Lung (tissue), 12 donors: ENCODE measurements around the gene FOXI2. TPM values are rescaled to one million over a fixed set of nuclear protein-coding genes. Genes with fewer than 3 reads are reported as not detected.

Experiments used
- ATAC-seq: fragments of 200-7000 bp; cut with Tn5 transposase; one replicate; pipeline ENCODE4 v1.9.1; 2020; ENCODE audit warnings: moderate number of reproducible peaks; ENCODE audit not compliant: insufficient read depth, low FRiP score
- DNase-seq, 3 donors: peaks; one replicate each; pipeline ENCODE4 v3.0.0-alpha.2; 2013 to 2017
- H3K27ac ChIP-seq, 2 donors: one replicate each; pipeline ENCODE4 v1.5.1; 2013; ENCODE audit warnings: mild to moderate bottlenecking in 2 of 2, moderate library complexity in 2 of 2, control low read depth in 1 of 2, inconsistent platforms in 1 of 2, low read depth in 1 of 2, low read length in 1 of 2
- H3K27me3 ChIP-seq, 3 donors: one replicate each; pipeline ENCODE4 v1.5.1; 2013; ENCODE audit warnings: low read length in 2 of 3; ENCODE audit not compliant: control insufficient read depth in 3 of 3, insufficient read depth in 3 of 3
- H3K36me3 ChIP-seq, 4 donors: one replicate each; pipeline ENCODE4 v1.5.1; 2013; ENCODE audit warnings: low read length in 4 of 4, mild to moderate bottlenecking in 1 of 4, moderate library complexity in 1 of 4; ENCODE audit not compliant: control insufficient read depth in 4 of 4, insufficient read depth in 4 of 4
- H3K4me1 ChIP-seq, 5 donors: one replicate each; pipeline ENCODE4 v1.5.1; 2013; ENCODE audit warnings: low read length in 5 of 5, mild to moderate bottlenecking in 2 of 5, moderate library complexity in 1 of 5; ENCODE audit not compliant: control insufficient read depth in 5 of 5, insufficient read depth in 5 of 5
- H3K4me3 ChIP-seq: one replicate; pipeline ENCODE4 v1.5.1; 2013; ENCODE audit warnings: mild to moderate bottlenecking, control low read depth, moderate library complexity
- H3K9ac ChIP-seq, 2 donors: one replicate each; pipeline ENCODE4 v1.5.1; 2013; ENCODE audit warnings: low read length in 2 of 2, control low read depth in 1 of 2; ENCODE audit not compliant: insufficient read depth in 1 of 2
- H3K9me3 ChIP-seq, 4 donors: one replicate each; pipeline ENCODE4 v1.5.1; 2013; ENCODE audit warnings: low read length in 3 of 4, mild to moderate bottlenecking in 1 of 4, moderate library complexity in 1 of 4; ENCODE audit not compliant: control insufficient read depth in 4 of 4, insufficient read depth in 3 of 4
- CTCF ChIP-seq: IDR thresholded peaks from 2 replicates; pipeline ENCODE4 v1.5.1; 2012; ENCODE audit warnings: mild to moderate bottlenecking; ENCODE audit errors: control extremely low read depth, extremely low read depth
- WGBS, 2 donors: extraction: QIAGEN DNeasy Blood & Tissue Kit; methylation state at CpG; one replicate each; pipeline ENCODE4 v1.1.7; 2013; 5-methylcytosine and 5-hydroxymethylcytosine counted together
- polyA plus RNA-seq, 2 donors: library from polyadenylated mRNA; stranded (reverse); fragments of 200-250 nt; gene quantifications; one replicate each; pipeline ENCODE4 v1.2.1, GENCODE V29; 2013
- total RNA-seq, 2 donors: library from RNA; depleted of rRNA in 1 of 2; stranded (reverse); fragments of >200 nt in 1 of 2; gene quantifications; one replicate each; pipeline ENCODE4 v1.2.1, GENCODE V29; 2014 to 2021
- donor health status: control.
- donor health status: control.
- donor health status: Bipolar disorder and iron deficiency.
- donor health status: healthy.
- donor health status: DM: yes; HTN: yes; CAD: no.

Gene FOXI2
- total and polyA plus RNA-seq, 4 donors: 0.08 to 0.15 TPM; not detected in 2

GRCh38 chr10:127694580-127695193 is 42.3 kb upstream of the FOXI2 start:
- Histone ChIP-seq H3K27me3 (peaks cover 0 to 3% (median 0%) of the 10 kb centered on the region in 3 donors), H3K4me3 (no peak overlapping the region), H3K9me3 (peaks cover 0 to 2% (median 0%) of the 10 kb centered on the region in 4 donors), H3K4me1 (no peaks in the 10 kb centered on the region), H3K9ac (no peak overlapping the region), H3K36me3 (no peaks in the 10 kb centered on the region), H3K27ac (no peak overlapping the region)
- 36 to 43% methylated on average over 8 of the region's 8 CpGs for WGBS, 2 donors
- no peak for TF ChIP-seq CTCF
- ATAC-seq: no peak
- DNase-seq: peak; percentile 11 to 36 (median 21)

- no peak for DNase-seq
- H3K4me3 ChIP-seq: no peak overlapping the region
- H3K36me3 ChIP-seq: no peaks in the 10 kb centered on the region
- no peak overlapping the region for H3K9ac ChIP-seq
- ATAC-seq: no peak
- peaks cover 0 to 2% (median 0%) of the 10 kb centered on the region in 4 donors for H3K9me3 ChIP-seq
- H3K27me3 ChIP-seq: peaks cover 0 to 3% (median 0%) of the 10 kb centered on the region in 3 donors
- WGBS, 2 donors: 60 to 68% methylated on average over 4 of the region's 4 CpGs
- no peak overlapping the region for H3K27ac ChIP-seq
- no peak for TF ChIP-seq CTCF
- H3K4me1 ChIP-seq: no peaks in the 10 kb centered on the region
These were observed 41.6 kb upstream of the FOXI2 start for GRCh38 chr10:127695431-127695830.

GRCh38 chr10:127698886-127699285 is 38.1 kb upstream of the FOXI2 start:
- DNase-seq (no peak), ATAC-seq (no peak)
- Histone ChIP-seq H3K9ac (no peak overlapping the region), H3K4me1 (no peaks in the 10 kb centered on the region), H3K9me3 (peaks cover 0 to 2% (median 0%) of the 10 kb centered on the region in 4 donors), H3K4me3 (no peak overlapping the region), H3K27ac (no peak overlapping the region), H3K27me3 (peaks cover 0 to 9% (median 3%) of the 10 kb centered on the region in 3 donors), H3K36me3 (no peaks in the 10 kb centered on the region)
- no peak for TF ChIP-seq CTCF
- 83 to 86% methylated on average over 6 of the region's 6 CpGs for WGBS, 2 donors

- Histone ChIP-seq H3K9me3 (peaks cover 0 to 3% (median under 1%) of the 10 kb centered on the region in 4 donors), H3K9ac (no peak overlapping the region), H3K4me1 (no peaks in the 10 kb centered on the region), H3K27ac (no peak overlapping the region), H3K27me3 (peaks cover 0 to 9% (median 3%) of the 10 kb centered on the region in 3 donors), H3K36me3 (no peaks in the 10 kb centered on the region), H3K4me3 (no peak overlapping the region)
- DNase-seq: no peak
- WGBS, 2 donors: 81 to 84% methylated on average over 8 of the region's 8 CpGs
- ATAC-seq: no peak
- TF ChIP-seq CTCF: no peak
These were observed 37.7 kb upstream of the FOXI2 start for GRCh38 chr10:127699311-127699710.
